ENCODE measurements around the gene ADGRA1. TPM values are rescaled to one million over a fixed set of nuclear protein-coding genes. Genes with fewer than 3 reads are reported as not detected.

ADGRA1 gene
- total and polyA plus RNA-seq, 2 donors (not counting 3 experiments of a cell fraction or from before 2014, with no cell fraction given) = not detected

GRCh38 chr10:133059093-133059470 is 28.6 kb upstream of the ADGRA1 start:
- H3K4me3 ChIP-seq (replicated peaks in 1 of 3; ENCODE audit: insufficient read depth in 1 of 3, low read depth in 1 of 3, low read length in 3 of 3) = no peak overlapping the region
- no peak for DNase-seq (ENCODE audit: low read depth, low spot score)
- CTCF ChIA-PET = no interaction called here

GRCh38 chr10:133059571-133059970 is 28.2 kb upstream of the ADGRA1 start:
- Histone ChIP-seq H4K20me1 (replicated peaks; ENCODE audit: control insufficient read depth, extremely low read depth, insufficient read depth, low read length) (no peaks in the 10 kb centered on the region), H3K9ac (replicated peaks; ENCODE audit: extremely low read depth, insufficient read depth, low read length) (no peak overlapping the region), H3K27ac (ENCODE audit: insufficient read depth, low read depth, low read length) (no peak overlapping the region), H3K9me3 (replicated peaks; ENCODE audit: control insufficient read depth, insufficient read depth, low read length) (peaks cover 2% of the 10 kb centered on the region), H3K4me2 (ENCODE audit: insufficient read depth, low read length) (no peak overlapping the region), H2AFZ (ENCODE audit: low read depth, low read length) (no peak overlapping the region), H3K27me3 (ENCODE audit: control insufficient read depth in 2 of 2, insufficient read depth in 2 of 2, low read length in 2 of 2) (no peaks in the 10 kb centered on the region), H3K4me3 (replicated peaks in 1 of 3; ENCODE audit: insufficient read depth in 1 of 3, low read depth in 1 of 3, low read length in 3 of 3) (no peak overlapping the region), H3K36me3 (ENCODE audit: control insufficient read depth in 2 of 2, extremely low read depth in 1 of 2, insufficient read depth in 2 of 2, low read length in 2 of 2) (no peaks in the 10 kb centered on the region), H3K9me1 (replicated peaks; ENCODE audit: control insufficient read depth, extremely low read depth, insufficient read depth, low read length) (no peaks in the 10 kb centered on the region), H3K79me2 (ENCODE audit: control insufficient read depth, insufficient read depth, low read length) (no peaks in the 10 kb centered on the region), H3K4me1 (ENCODE audit: control insufficient read depth, extremely low read depth, insufficient read depth, low read length) (no peaks in the 10 kb centered on the region)
- intact Hi-C loops (cut with micrococcal nuclease) (no loop called here), dilution Hi-C loops (cut with MboI; ENCODE audit: extremely low pct_ligation_motif_present, low sequenced_read_pairs) (no loop called here)
- no peak for FAIRE-seq
- no TSS peak for BruUV-seq (replicated peaks)
- CTCF ChIA-PET = no interaction called here
- POLR2A ChIA-PET = no interaction called here
- DNase-seq (ENCODE audit: low read depth, low spot score) = no peak
- TF ChIP-seq JUN (IDR thresholded peaks at IDR 0.05; ENCODE audit: borderline replicate concordance, insufficient read depth, insufficient read length, low read depth) (no peak), EZH2 (IDR thresholded peaks at IDR 0.05; ENCODE audit: borderline replicate concordance, low read depth, low read length, severe bottlenecking) (no peak), GATA2 (IDR thresholded peaks at IDR 0.05; ENCODE audit: insufficient read depth, insufficient read length, low read depth, low read length) (no peak), CTCF (IDR thresholded peaks at IDR 0.05; ENCODE audit: extremely low read depth in 1 of 2, insufficient read depth in 1 of 2, low read depth in 1 of 2, low read length in 2 of 2) (no peak), POLR2AphosphoS5 (IDR thresholded peaks at IDR 0.05; ENCODE audit: insufficient read depth, low read depth, low read length) (no peak), FOS (IDR thresholded peaks at IDR 0.05; ENCODE audit: borderline replicate concordance, insufficient read depth, low read length) (no peak)

More at GRCh38 chr10:133059093-133059470, 28.6 kb upstream of the ADGRA1 start:
- POLR2A ChIA-PET = no interaction called here
- intact Hi-C loops (cut with micrococcal nuclease) = no loop called here
- H4K20me1 ChIP-seq (replicated peaks; ENCODE audit: control insufficient read depth, extremely low read depth, insufficient read depth, low read length) = no peaks in the 10 kb centered on the region
- no peaks in the 10 kb centered on the region for H3K9me1 ChIP-seq (replicated peaks; ENCODE audit: control insufficient read depth, extremely low read depth, insufficient read depth, low read length)
- H2AFZ ChIP-seq (ENCODE audit: low read depth, low read length) = no peak overlapping the region
- H3K79me2 ChIP-seq (ENCODE audit: control insufficient read depth, insufficient read depth, low read length) = no peaks in the 10 kb centered on the region
- no TSS peak for BruUV-seq (replicated peaks)
- no peaks in the 10 kb centered on the region for H3K36me3 ChIP-seq (ENCODE audit: control insufficient read depth in 2 of 2, extremely low read depth in 1 of 2, insufficient read depth in 2 of 2, low read length in 2 of 2)
- H3K27ac ChIP-seq (ENCODE audit: insufficient read depth, low read depth, low read length) = no peak overlapping the region
- H3K4me2 ChIP-seq (ENCODE audit: insufficient read depth, low read length) = no peak overlapping the region
- H3K9ac ChIP-seq (replicated peaks; ENCODE audit: extremely low read depth, insufficient read depth, low read length) = no peak overlapping the region
- H3K9me3 ChIP-seq (replicated peaks; ENCODE audit: control insufficient read depth, insufficient read depth, low read length) = peaks cover 2% of the 10 kb centered on the region
- no peak for FAIRE-seq
- no peaks in the 10 kb centered on the region for H3K4me1 ChIP-seq (ENCODE audit: control insufficient read depth, extremely low read depth, insufficient read depth, low read length)
- H3K27me3 ChIP-seq (ENCODE audit: control insufficient read depth in 2 of 2, insufficient read depth in 2 of 2, low read length in 2 of 2) = no peaks in the 10 kb centered on the region
- TF ChIP-seq CTCF (IDR thresholded peaks at IDR 0.05; ENCODE audit: extremely low read depth in 1 of 2, insufficient read depth in 1 of 2, low read depth in 1 of 2, low read length in 2 of 2) (no peak), EZH2 (IDR thresholded peaks at IDR 0.05; ENCODE audit: borderline replicate concordance, low read depth, low read length, severe bottlenecking) (no peak), POLR2AphosphoS5 (IDR thresholded peaks at IDR 0.05; ENCODE audit: insufficient read depth, low read depth, low read length) (no peak)
- dilution Hi-C loops (cut with MboI; ENCODE audit: extremely low pct_ligation_motif_present, low sequenced_read_pairs) = no loop called here
